Measurements from ENCODE around the gene SLC25A47. TPM values are rescaled to one million over a fixed set of nuclear protein-coding genes. Genes with fewer than 3 reads are reported as not detected.

The SLC25A47 gene, protein sequence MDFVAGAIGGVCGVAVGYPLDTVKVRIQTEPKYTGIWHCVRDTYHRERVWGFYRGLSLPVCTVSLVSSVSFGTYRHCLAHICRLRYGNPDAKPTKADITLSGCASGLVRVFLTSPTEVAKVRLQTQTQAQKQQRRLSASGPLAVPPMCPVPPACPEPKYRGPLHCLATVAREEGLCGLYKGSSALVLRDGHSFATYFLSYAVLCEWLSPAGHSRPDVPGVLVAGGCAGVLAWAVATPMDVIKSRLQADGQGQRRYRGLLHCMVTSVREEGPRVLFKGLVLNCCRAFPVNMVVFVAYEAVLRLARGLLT
- under 1 TPM in 1 of 5 donors, not detected in 4; 0.73 TPM for total RNA-seq
- not detected for polyA plus RNA-seq
- long read RNA-seq, donor 1 = 0 reads
- long read RNA-seq, donor 2 = 0 reads
- long read RNA-seq, donor 3 = 0 reads
- long read RNA-seq, donor 4 = 0 reads
- long read RNA-seq, donor 5 = 0 reads
- long read RNA-seq, donor 6 = 0 reads
- long read RNA-seq, donor 7 = 0 reads
- long read RNA-seq, donor 8 = 0 reads
- long read RNA-seq, donor 9 = 0 reads
- long read RNA-seq, donor 10 = 0 reads

- H3K27ac ChIP-seq = no peak within 1 kb of the TSS
- H3K4me1 ChIP-seq = peaks cover 0 to 12% (median 6%) of the 10 kb centered on the region in 4 donors
- no peaks in the 10 kb centered on the region for H3K27me3 ChIP-seq
- no peaks in the 10 kb centered on the region for H3K36me3 ChIP-seq
- no peak for DNase-seq
- whole genome bisulfite sequencing, 5 donors = 86 to 97% (median 92%) methylated on average over 9 to 16 of the region's 16 CpGs
- TF ChIP-seq POLR2A (IDR thresholded peaks at IDR 0.05) (no peak), EP300 (IDR thresholded peaks at IDR 0.05) (no peak), POLR2AphosphoS5 (IDR thresholded peaks at IDR 0.05) (no peak)
- TF ChIP-seq, protein P1, sequence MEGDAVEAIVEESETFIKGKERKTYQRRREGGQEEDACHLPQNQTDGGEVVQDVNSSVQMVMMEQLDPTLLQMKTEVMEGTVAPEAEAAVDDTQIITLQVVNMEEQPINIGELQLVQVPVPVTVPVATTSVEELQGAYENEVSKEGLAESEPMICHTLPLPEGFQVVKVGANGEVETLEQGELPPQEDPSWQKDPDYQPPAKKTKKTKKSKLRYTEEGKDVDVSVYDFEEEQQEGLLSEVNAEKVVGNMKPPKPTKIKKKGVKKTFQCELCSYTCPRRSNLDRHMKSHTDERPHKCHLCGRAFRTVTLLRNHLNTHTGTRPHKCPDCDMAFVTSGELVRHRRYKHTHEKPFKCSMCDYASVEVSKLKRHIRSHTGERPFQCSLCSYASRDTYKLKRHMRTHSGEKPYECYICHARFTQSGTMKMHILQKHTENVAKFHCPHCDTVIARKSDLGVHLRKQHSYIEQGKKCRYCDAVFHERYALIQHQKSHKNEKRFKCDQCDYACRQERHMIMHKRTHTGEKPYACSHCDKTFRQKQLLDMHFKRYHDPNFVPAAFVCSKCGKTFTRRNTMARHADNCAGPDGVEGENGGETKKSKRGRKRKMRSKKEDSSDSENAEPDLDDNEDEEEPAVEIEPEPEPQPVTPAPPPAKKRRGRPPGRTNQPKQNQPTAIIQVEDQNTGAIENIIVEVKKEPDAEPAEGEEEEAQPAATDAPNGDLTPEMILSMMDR (IDR thresholded peaks at IDR 0.05) = no peak
- no peak within 1 kb of the TSS for H3K4me3 ChIP-seq
- intact Hi-C loops (cut with DNase I; ENCODE audit: low total_unique reads) = no loop called here
- H3K9me3 ChIP-seq = no peaks in the 10 kb centered on the region
These were observed at the start of gene SLC25A47 for GRCh38 chr14:100323121-100323941. Gene SLC25A47 (plus strand): TSS chr14:100323339. CDS start chr14:100323415, 76 bp downstream.

DNA sequence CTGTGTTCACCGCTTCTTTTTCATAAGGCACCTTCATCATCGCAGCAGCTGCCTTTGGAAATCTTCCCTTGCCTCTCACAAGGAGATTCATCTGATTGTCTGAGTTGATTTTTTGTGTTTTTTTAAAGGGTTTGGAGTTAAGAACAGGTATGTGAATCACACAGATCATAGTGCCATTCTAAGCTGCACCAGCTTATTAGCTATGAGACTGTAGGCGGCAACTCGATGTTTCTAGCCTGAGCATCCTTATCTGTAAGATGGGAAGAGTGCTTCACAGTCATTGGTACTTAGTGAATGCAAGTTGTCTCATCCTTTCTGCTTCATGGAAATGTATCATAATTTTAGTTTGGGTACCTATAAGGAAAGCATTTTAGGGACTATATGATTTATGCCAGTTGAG is 48.9 kb upstream of the SLC25A47 start:
- H3K27ac ChIP-seq = no peak overlapping the region
- DNase-seq = no peak
- H3K27me3 ChIP-seq = no peaks in the 10 kb centered on the region
- TF ChIP-seq POLR2A (IDR thresholded peaks at IDR 0.05) (no peak), POLR2AphosphoS5 (IDR thresholded peaks at IDR 0.05) (no peak), EP300 (IDR thresholded peaks at IDR 0.05) (no peak)
- TF ChIP-seq, protein P1 (IDR thresholded peaks at IDR 0.05) = no peak
- no peaks in the 10 kb centered on the region for H3K9me3 ChIP-seq
- peaks cover 6 to 28% (median 21%) of the 10 kb centered on the region in 4 donors for H3K36me3 ChIP-seq
- intact Hi-C loops (cut with DNase I; ENCODE audit: low total_unique reads) = no loop called here
- 94 to 98% (median 97%) methylated on average over 4 of the region's 4 CpGs for WGBS, 5 donors
- no peak overlapping the region for H3K4me3 ChIP-seq
- H3K4me1 ChIP-seq = peaks cover 14 to 86% (median 56%) of the 10 kb centered on the region in 4 donors

DNA sequence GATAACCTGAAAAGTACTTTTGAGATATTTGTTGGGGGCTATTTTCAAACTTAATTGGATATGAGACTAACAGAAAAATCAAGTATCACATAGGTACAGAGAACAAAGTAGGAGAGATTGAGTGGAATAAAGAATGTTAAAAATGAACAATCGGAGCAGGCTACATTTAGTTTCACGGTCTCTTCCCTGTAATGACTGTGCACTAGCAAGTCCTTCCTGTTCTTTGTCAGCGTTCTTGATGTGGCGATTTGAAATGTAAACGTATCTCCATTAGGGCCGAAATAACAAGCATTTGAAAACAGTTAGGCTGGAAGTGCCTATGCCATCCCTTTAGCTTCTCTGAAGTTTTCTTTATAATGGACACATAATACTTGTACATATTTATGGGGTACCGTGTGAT is 47.9 kb upstream of the SLC25A47 start:
- Histone ChIP-seq H3K4me1 (peaks cover 14 to 84% (median 54%) of the 10 kb centered on the region in 4 donors), H3K4me3 (no peak overlapping the region), H3K9me3 (no peaks in the 10 kb centered on the region), H3K27me3 (no peaks in the 10 kb centered on the region), H3K36me3 (peaks cover 6 to 30% (median 24%) of the 10 kb centered on the region in 4 donors), H3K27ac (no peak overlapping the region)
- DNase-seq = no peak
- WGBS, 5 donors = 23 to 47% (median 23%) methylated on average over 7 of the region's 7 CpGs
- no peak for TF ChIP-seq EP300 (IDR thresholded peaks at IDR 0.05)
- no peak for TF ChIP-seq POLR2A (IDR thresholded peaks at IDR 0.05)
- TF ChIP-seq, protein P1 (IDR thresholded peaks at IDR 0.05) = no peak
- no peak for TF ChIP-seq POLR2AphosphoS5 (IDR thresholded peaks at IDR 0.05)
- intact Hi-C loops (cut with DNase I; ENCODE audit: low total_unique reads) = no loop called here

DNA sequence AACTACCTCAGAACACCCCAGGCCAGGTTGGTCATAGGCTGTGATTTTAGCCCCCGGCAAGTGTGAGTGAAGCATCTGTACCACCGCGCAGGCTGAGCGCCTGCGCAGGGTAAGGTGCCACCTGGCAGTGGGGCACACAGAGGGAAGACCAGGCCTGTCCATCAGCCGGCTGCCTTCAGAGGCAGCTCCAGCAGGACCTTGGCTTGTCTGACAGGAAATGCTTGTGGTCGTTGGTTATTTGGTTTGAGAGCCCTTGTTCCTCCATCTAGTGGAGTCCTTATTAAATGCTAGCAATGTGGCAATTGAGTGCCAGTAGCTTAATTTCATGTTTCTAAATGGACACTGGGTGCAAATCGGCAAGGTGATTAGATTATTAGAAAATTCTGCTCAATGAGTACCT is 44.4 kb upstream of the SLC25A47 start:
- H3K9me3 ChIP-seq = no peaks in the 10 kb centered on the region
- H3K27me3 ChIP-seq = no peaks in the 10 kb centered on the region
- DNase-seq = no peak
- peaks cover 0 to 58% (median 32%) of the 10 kb centered on the region in 4 donors for H3K4me1 ChIP-seq
- no peak overlapping the region for H3K27ac ChIP-seq
- no peak for TF ChIP-seq POLR2AphosphoS5 (IDR thresholded peaks at IDR 0.05)
- TF ChIP-seq POLR2A (IDR thresholded peaks at IDR 0.05) = no peak
- TF ChIP-seq, protein P1 (IDR thresholded peaks at IDR 0.05) = no peak
- no peak for TF ChIP-seq EP300 (IDR thresholded peaks at IDR 0.05)
- H3K36me3 ChIP-seq = peaks cover 6 to 40% (median 25%) of the 10 kb centered on the region in 4 donors
- 55 to 78% (median 60%) methylated on average over 8 of the region's 8 CpGs for WGBS, 5 donors
- intact Hi-C loops (cut with DNase I; ENCODE audit: low total_unique reads) = no loop called here
- no peak overlapping the region for H3K4me3 ChIP-seq

Data from stomach (tissue), 19 donors.